ENCODE results near the gene PSEN1.

DNA sequence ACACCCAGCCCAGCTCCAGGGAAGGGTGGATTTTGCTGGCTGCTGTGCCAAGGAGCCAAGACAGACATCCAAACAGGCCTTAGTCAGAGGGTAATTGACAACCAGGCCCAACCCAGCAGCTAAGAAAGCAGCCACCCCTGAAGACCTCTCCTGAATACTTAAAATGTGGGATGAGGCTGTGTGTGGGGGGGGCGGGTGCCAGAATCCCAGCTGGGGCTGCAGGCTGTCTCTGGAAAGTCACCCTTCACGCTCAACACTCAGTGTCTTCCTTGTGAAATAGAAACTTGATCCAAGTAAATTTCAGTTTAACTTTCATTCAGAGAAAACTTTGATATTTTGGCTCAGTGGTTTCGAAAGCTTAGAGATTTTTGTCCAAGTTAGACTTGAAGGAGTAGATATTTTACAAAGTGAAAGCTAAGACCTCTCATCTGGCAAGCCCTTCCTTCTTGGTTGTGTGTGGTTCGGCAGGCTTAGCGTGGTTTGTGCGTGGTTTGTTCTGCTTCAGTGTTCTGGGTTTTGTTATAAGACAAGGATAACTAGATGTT lies 106.1 kb downstream of the PSEN1 start:
- TF ChIP-seq ZNF114 (CRISPR knock-in tag; IDR thresholded peaks at IDR 0.05) (no peak), CREB1 (CRISPR knock-in tag; IDR thresholded peaks at IDR 0.05; ENCODE audit: low read depth) (no peak), EZH2 (IDR thresholded peaks at IDR 0.05; ENCODE audit: low read depth, unreplicated experiment) (no peak), EZH2phosphoT487 (IDR thresholded peaks at IDR 0.05; ENCODE audit: unreplicated experiment) (no peak), ZNF331 (CRISPR knock-in tag; IDR thresholded peaks at IDR 0.05; ENCODE audit: low read depth) (no peak), POLR2AphosphoS5 (IDR thresholded peaks at IDR 0.05; ENCODE audit: low read depth) (no peak)
- TF ChIP-seq, protein P1, sequence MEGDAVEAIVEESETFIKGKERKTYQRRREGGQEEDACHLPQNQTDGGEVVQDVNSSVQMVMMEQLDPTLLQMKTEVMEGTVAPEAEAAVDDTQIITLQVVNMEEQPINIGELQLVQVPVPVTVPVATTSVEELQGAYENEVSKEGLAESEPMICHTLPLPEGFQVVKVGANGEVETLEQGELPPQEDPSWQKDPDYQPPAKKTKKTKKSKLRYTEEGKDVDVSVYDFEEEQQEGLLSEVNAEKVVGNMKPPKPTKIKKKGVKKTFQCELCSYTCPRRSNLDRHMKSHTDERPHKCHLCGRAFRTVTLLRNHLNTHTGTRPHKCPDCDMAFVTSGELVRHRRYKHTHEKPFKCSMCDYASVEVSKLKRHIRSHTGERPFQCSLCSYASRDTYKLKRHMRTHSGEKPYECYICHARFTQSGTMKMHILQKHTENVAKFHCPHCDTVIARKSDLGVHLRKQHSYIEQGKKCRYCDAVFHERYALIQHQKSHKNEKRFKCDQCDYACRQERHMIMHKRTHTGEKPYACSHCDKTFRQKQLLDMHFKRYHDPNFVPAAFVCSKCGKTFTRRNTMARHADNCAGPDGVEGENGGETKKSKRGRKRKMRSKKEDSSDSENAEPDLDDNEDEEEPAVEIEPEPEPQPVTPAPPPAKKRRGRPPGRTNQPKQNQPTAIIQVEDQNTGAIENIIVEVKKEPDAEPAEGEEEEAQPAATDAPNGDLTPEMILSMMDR (conservative IDR thresholded peaks at IDR 0.05; ENCODE audit: low read depth in 2 of 2) = no peak
